Endothelial cell of hepatic sinusoid (primary cell): Measurements from ENCODE around the gene OR8B3.

Experiments used
- in situ Hi-C: cut with HindIII; loops from 2 replicates; pipeline ENCODE4 v1.10.0; 2017; ENCODE audit warnings: low sequenced_read_pairs

OR8B3 gene

DNA sequence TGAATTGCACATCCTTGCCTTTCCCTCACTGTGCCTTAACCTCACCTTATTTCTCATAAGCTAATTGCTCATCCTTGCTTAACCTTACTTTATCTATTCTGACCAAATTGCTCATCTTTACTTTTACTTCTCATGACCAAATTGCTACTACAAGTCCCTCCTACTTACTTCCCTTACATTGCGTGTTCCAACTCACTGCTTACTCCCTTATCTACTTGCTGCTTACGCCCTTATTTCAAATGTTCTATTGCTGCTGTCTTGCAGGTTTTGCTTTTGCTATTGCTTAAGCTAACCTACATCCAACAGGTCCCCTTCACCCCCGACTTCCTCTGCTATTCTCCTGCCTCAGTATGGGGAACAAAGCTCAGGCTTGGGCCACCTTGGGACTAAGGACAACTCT is 22.5 kb downstream of the OR8B3 start:
- in situ Hi-C loops, result no loop called here

DNA sequence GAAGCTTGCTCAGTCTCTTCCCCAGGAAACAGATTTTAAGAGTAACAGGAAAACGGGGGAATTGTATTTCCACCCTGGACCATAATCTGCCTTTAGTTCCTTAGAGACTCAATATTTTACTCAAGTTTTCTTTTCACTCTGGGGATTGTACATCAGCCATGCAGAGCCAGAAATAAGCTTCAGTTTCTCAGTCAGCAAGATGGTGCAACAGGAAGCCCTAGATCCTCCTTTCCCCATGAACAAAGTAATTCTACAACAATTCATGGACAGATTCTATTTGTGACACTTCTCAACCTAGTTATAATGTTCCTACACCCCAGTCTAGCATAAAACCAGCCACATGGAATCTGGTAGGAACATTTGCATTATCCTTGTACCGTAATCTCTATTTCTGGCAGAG is 39.3 kb downstream of the OR8B3 start:
- in situ Hi-C loops, result no loop called here

DNA sequence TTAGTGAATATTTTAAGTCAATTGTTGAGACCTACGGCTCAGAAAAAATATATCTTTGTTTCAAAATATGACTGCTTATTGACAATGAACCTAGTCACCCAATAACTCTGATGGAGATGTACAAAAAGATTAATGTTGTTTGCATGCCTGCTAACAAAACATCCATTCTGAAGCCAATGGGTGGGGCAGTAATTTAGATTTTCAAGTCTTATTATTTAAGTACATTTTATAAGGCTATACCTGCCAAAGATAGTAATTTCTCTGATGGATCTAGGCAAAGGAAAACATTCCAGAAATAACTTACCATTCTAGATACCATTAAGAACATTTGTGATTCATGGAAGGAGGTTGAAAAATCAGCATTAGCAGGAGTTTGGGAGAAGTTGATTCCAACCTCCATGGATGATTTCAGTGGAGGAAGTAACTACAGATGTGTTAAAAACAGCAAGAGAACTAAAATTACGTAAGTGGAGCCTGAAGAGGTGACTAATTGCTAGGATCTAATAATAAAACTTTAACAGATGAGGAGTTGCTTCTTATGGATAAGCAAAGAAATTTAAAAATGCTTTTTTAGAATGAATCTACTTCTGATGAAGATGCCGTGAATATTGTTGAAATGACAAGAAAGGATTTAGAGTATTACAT is 52.4 kb downstream of the OR8B3 start:
- in situ Hi-C loops, result no loop called here
